IPS-11a (cell line): ENCODE results near the gene COQ5.

Experiments
- H3K4me3 ChIP-seq: one replicate; pipeline ENCODE4 v1.5.1; 2013; ENCODE audit warnings: low read depth, low read length, control low read depth

COQ5 gene

GRCh38 chr12:120485961-120486881, 42.7 kb downstream of the COQ5 start:
- no peak overlapping the region for H3K4me3 ChIP-seq

GRCh38 chr12:120483621-120484020, 45.3 kb downstream of the COQ5 start:
- H3K4me3 ChIP-seq: no peak overlapping the region

- no peak overlapping the region for H3K4me3 ChIP-seq
Observed at GRCh38 chr12:120481022-120481767, 47.8 kb downstream of the COQ5 start.

- no peak overlapping the region for H3K4me3 ChIP-seq
Observed at GRCh38 chr12:120480211-120480610, 48.7 kb downstream of the COQ5 start.

- no peak overlapping the region for H3K4me3 ChIP-seq
Observed at GRCh38 chr12:120479458-120479857, 49.5 kb downstream of the COQ5 start.

- H3K4me3 ChIP-seq: no peak overlapping the region
Observed at GRCh38 chr12:120475643-120476042, 53.3 kb downstream of the COQ5 start.

- no peak overlapping the region for H3K4me3 ChIP-seq
Observed at GRCh38 chr12:120474616-120474960, 54.4 kb downstream of the COQ5 start.

GRCh38 chr12:120473807-120474615, 54.9 kb downstream of the COQ5 start:
- no peak overlapping the region for H3K4me3 ChIP-seq

- H3K4me3 ChIP-seq: no peak overlapping the region
Observed at GRCh38 chr12:120472521-120472920, 56.4 kb downstream of the COQ5 start.

- H3K4me3 ChIP-seq: peak overlapping the region; percentile 94
Observed at GRCh38 chr12:120470150-120470784, 58.7 kb downstream of the COQ5 start.

GRCh38 chr12:120469450-120470149, 59.4 kb downstream of the COQ5 start, which contains the start of gene SRSF9:
TSS of gene SRSF9 (minus strand) at chr12:120469748. CDS start at chr12:120469609, 139 bp downstream.
- H3K4me3 ChIP-seq: peak within 1 kb of the TSS; percentile 94

- H3K4me3 ChIP-seq: peak overlapping the region; percentile 94
Observed at GRCh38 chr12:120468821-120469449, 60.0 kb downstream of the COQ5 start.

GRCh38 chr12:120468325-120468820, 60.6 kb downstream of the COQ5 start:
- H3K4me3 ChIP-seq: peak overlapping the region; percentile 94

GRCh38 chr12:120467439-120467838, 61.5 kb downstream of the COQ5 start:
- H3K4me3 ChIP-seq: no peak overlapping the region

- no peak overlapping the region for H3K4me3 ChIP-seq
Observed at GRCh38 chr12:120466560-120467315, 62.2 kb downstream of the COQ5 start.

GRCh38 chr12:120465756-120466155, 63.2 kb downstream of the COQ5 start:
- no peak overlapping the region for H3K4me3 ChIP-seq

GRCh38 chr12:120463712-120464111, 65.2 kb downstream of the COQ5 start:
- H3K4me3 ChIP-seq: no peak overlapping the region

- H3K4me3 ChIP-seq: no peak overlapping the region
Observed at GRCh38 chr12:120462099-120462640, 66.8 kb downstream of the COQ5 start.
